ENCODE data around the gene DUSP28.
"Not testable (repeated sequence)": the region's sequence is repeated elsewhere in the genome, so short reads cannot be mapped to it uniquely, and the experiment has no call there.

DUSP28 gene

DNA sequence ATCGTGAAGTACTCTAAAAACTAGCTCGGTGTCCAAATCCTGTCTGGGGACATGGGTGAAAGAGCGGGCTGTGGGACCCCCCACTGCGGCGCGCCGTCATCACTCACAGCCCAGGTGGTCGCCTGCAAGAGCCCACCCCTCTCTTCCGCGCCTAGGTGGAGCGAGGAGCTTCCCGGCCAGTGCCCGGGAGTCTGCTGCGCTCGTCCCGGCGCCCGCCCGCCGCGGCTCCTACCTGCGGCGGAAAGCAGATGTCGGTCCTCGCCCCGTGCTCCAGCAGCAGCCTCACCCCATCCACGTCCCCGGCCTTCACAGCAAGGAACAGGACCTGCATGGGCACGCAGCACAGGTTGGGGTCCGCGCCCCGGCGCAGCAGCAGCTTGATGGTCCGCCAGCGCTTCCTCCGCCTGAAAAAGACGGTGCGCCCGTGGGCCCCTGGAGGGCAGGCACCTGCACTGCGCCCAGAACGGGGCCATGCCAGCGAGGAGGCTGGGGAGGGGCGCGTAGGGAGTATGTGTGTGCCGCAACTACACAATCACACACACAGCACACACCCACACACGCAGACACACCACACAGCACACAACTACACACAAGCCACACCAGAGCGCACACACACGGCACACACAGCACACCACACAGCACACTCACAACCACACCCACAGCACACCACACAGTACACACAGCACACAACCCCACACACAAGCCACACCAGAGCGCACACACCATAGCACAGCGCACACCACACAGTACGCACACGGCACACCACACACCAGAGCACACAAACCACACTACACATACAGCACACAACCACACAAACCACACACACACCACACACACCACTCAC is 39.8 kb upstream of the DUSP28 start:
- Histone ChIP-seq H3K27me3 (ENCODE audit: insufficient read depth, low read length) (peaks cover 44% of the 10 kb centered on the region), H3K9ac (ENCODE audit: low read depth, low read length) (no peak overlapping the region), H3K4me1 (ENCODE audit: insufficient read depth, low read length) (peaks cover 2% of the 10 kb centered on the region; the same call in 1 of the 2 replicates), H3K4me3 (ENCODE audit: low read length) (peak overlapping the region; percentile 56), H3K9me3 (ENCODE audit: insufficient read depth, low read depth, low read length) (peaks cover 28% of the 10 kb centered on the region), H3K27ac (ENCODE audit: low read length) (no peak overlapping the region), H3K36me3 (ENCODE audit: insufficient read depth, low read depth, low read length) (no peaks in the 10 kb centered on the region)

DNA sequence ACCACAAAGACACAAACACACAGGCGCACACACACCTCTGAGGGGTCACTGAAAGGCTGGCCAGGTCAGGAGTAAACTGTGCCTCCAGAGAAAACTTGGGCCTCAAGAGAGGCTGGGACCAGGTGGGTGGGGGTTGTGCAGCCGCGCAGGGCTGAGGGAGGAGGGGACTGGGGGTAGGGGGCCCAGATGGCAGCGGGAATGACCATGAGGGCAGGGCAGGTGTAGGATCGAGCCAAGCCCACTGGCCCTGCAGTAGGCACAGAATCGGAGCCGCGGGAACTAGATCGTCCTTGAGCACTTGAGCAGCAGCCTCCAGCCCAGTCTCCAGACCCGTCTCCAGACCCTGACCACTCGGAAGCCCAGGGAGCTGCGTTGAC is 39.2 kb upstream of the DUSP28 start:
- Histone ChIP-seq H3K27me3 (ENCODE audit: insufficient read depth, low read length) (peaks cover 44% of the 10 kb centered on the region), H3K4me3 (ENCODE audit: low read length) (no peak overlapping the region), H3K27ac (ENCODE audit: low read length) (no peak overlapping the region), H3K36me3 (ENCODE audit: insufficient read depth, low read depth, low read length) (no peaks in the 10 kb centered on the region), H3K4me1 (ENCODE audit: insufficient read depth, low read length) (peaks cover 2% of the 10 kb centered on the region; the same call in 1 of the 2 replicates), H3K9ac (ENCODE audit: low read depth, low read length) (no peak overlapping the region), H3K9me3 (ENCODE audit: insufficient read depth, low read depth, low read length) (peaks cover 34% of the 10 kb centered on the region)

- not testable (repeated sequence) for H3K27ac ChIP-seq (ENCODE audit: low read length); H3K4me3 ChIP-seq (ENCODE audit: low read length); H3K9ac ChIP-seq (ENCODE audit: low read depth, low read length); H3K4me1 ChIP-seq (ENCODE audit: insufficient read depth, low read length); H3K36me3 ChIP-seq (ENCODE audit: insufficient read depth, low read depth, low read length)
- H3K9me3 ChIP-seq (ENCODE audit: insufficient read depth, low read depth, low read length) = peaks cover 43% of the 10 kb centered on the region
- peaks cover 43% of the 10 kb centered on the region for H3K27me3 ChIP-seq (ENCODE audit: insufficient read depth, low read length)
These were observed 38.3 kb upstream of the DUSP28 start for GRCh38 chr2:240521885-240522284.

- Histone ChIP-seq H3K27ac (ENCODE audit: low read length) (no peak overlapping the region), H3K27me3 (ENCODE audit: insufficient read depth, low read length) (peaks cover 38% of the 10 kb centered on the region), H3K4me3 (ENCODE audit: low read length) (no peak overlapping the region), H3K4me1 (ENCODE audit: insufficient read depth, low read length) (peaks cover 2% of the 10 kb centered on the region; the same call in 1 of the 2 replicates), H3K36me3 (ENCODE audit: insufficient read depth, low read depth, low read length) (no peaks in the 10 kb centered on the region), H3K9ac (ENCODE audit: low read depth, low read length) (no peak overlapping the region), H3K9me3 (ENCODE audit: insufficient read depth, low read depth, low read length) (peaks cover 48% of the 10 kb centered on the region)
These were observed 37.8 kb upstream of the DUSP28 start for GRCh38 chr2:240522406-240522805.

DNA sequence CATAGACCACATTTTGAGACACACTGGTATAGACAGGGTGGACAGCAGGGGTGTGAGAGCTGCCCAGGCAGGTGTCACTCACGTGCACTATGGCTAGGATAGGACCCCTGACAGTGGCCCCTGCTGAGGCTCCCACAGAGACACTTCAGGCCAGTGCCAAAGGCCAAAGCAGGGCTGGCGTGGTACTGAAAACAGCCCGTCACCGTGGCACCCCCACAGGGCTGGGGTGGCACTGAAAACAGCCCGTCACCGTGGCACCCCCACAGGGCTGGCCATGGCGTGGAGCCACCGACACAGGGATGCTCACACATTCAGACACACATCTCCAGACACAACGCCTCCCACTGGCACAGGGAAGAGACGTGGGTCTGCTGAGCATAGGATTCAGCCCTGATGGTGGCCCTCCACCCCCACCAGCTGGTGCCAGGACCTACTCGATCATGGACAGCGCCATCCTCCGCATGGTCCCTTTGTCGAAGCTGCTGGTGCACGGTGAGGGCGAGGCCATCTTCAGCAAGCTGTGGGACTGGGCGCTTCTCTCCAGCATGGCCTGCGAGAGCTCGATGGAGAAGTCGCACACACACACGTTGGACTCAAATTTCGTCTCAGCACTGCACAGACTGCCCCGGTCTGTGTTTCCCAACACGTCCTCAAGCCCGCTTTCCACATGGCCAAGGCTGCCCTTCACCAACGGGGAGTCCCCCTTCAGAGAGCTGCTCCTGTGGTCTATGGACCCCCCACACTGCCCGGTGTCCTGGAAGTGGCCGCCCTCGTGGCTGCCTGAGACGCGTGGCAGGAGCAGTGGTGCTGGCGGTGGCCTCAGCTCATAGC is 36.5 kb upstream of the DUSP28 start:
- Histone ChIP-seq H3K36me3 (ENCODE audit: insufficient read depth, low read depth, low read length) (no peaks in the 10 kb centered on the region), H3K4me3 (ENCODE audit: low read length) (no peak overlapping the region), H3K9ac (ENCODE audit: low read depth, low read length) (no peak overlapping the region), H3K4me1 (ENCODE audit: insufficient read depth, low read length) (peaks cover 2% of the 10 kb centered on the region; the same call in 1 of the 2 replicates), H3K27me3 (ENCODE audit: insufficient read depth, low read length) (peaks cover 26% of the 10 kb centered on the region), H3K27ac (ENCODE audit: low read length) (no peak overlapping the region), H3K9me3 (ENCODE audit: insufficient read depth, low read depth, low read length) (peaks cover 49% of the 10 kb centered on the region)

- H3K4me3 ChIP-seq (ENCODE audit: low read length) = no peak overlapping the region
- H3K36me3 ChIP-seq (ENCODE audit: insufficient read depth, low read depth, low read length) = no peaks in the 10 kb centered on the region
- no peak overlapping the region for H3K27ac ChIP-seq (ENCODE audit: low read length)
- H3K9me3 ChIP-seq (ENCODE audit: insufficient read depth, low read depth, low read length) = peaks cover 59% of the 10 kb centered on the region
- H3K4me1 ChIP-seq (ENCODE audit: insufficient read depth, low read length) = no peaks in the 10 kb centered on the region
- H3K9ac ChIP-seq (ENCODE audit: low read depth, low read length) = no peak overlapping the region
- peaks cover 11% of the 10 kb centered on the region for H3K27me3 ChIP-seq (ENCODE audit: insufficient read depth, low read length)
These were observed 35.0 kb upstream of the DUSP28 start for GRCh38 chr2:240524963-240525718.

DNA sequence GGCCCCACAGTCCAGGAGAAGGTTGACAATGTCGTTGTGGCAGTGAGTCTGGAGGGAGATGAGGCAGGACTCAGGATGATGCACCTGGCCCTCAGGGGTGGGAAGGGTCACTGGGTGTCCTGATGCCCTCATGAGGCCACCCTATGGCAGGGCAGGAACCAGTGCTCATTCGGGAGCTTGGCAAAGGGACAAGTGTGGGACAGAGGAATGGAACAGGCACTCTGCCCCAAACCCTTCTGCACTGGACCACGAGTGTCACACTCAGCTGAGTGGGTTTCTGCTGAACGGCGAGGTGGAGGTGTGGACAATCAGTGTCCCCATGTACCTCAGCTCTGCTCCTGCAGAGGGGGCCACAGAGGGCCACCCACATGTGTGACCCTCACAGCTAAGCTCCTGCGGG is 34.4 kb upstream of the DUSP28 start:
- Histone ChIP-seq H3K4me1 (ENCODE audit: insufficient read depth, low read length) (no peaks in the 10 kb centered on the region), H3K36me3 (ENCODE audit: insufficient read depth, low read depth, low read length) (no peaks in the 10 kb centered on the region), H3K9me3 (ENCODE audit: insufficient read depth, low read depth, low read length) (peaks cover 62% of the 10 kb centered on the region)

DNA sequence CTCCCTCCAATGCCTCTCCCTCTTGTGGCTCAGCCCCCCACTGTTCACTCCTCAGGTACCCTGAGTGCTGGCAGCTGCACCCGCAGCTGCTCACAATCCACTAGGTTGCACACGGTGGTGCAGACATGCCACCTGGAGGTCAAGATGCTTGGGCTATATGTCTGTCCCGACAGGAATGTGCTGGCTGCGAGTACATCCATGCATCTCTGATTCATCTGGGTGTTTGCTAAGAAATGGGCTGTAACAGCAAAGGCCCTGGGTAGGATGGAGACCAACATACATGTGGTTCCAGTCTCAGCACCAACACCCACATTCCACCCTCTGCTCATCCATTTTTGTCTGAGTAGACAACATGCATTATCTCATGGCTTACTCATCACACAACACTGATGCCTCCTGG is 33.6 kb upstream of the DUSP28 start:
- Histone ChIP-seq H3K4me1 (ENCODE audit: insufficient read depth, low read length) (no peaks in the 10 kb centered on the region), H3K27me3 (ENCODE audit: insufficient read depth, low read length) (no peaks in the 10 kb centered on the region), H3K36me3 (ENCODE audit: insufficient read depth, low read depth, low read length) (no peaks in the 10 kb centered on the region), H3K9ac (ENCODE audit: low read depth, low read length) (no peak overlapping the region), H3K9me3 (ENCODE audit: insufficient read depth, low read depth, low read length) (peaks cover 69% of the 10 kb centered on the region), H3K27ac (ENCODE audit: low read length) (no peak overlapping the region), H3K4me3 (ENCODE audit: low read length) (no peak overlapping the region)

More for the DNA sequence above, 34.4 kb upstream of the DUSP28 start:
- H3K4me3 ChIP-seq (ENCODE audit: low read length) = no peak overlapping the region
- no peak overlapping the region for H3K27ac ChIP-seq (ENCODE audit: low read length)
- no peak overlapping the region for H3K9ac ChIP-seq (ENCODE audit: low read depth, low read length)
- H3K27me3 ChIP-seq (ENCODE audit: insufficient read depth, low read length) = peaks cover 5% of the 10 kb centered on the region

DNA sequence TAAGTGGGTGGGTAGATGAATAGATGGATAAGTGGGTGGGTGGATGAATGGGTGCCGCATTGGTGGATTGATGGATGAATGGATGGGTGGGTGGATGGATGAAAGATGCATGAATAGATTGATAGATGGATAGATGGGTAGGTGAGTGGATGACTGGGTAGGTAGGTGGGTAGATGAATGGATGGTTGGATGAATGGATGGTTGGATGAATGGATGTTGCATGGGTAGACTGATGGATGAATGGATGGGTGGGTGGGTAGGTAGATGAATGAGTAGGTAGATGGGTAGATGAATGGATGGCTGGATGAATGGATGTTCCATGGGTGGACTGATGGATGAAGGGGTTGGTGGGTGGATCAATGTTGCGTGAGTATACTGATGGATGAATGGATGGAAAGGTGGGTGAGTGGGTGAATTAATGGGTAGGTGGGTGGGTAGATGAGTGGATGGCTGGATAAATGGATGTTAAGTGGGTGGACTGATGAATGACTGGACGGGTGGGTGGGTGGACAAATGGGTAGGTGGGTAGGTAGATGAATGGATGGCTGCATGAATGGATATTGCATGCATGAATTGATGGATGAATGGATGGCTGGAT is 32.9 kb upstream of the DUSP28 start:
- Histone ChIP-seq H3K9ac (ENCODE audit: low read depth, low read length) (no peak overlapping the region), H3K4me3 (ENCODE audit: low read length) (no peak overlapping the region), H3K27me3 (ENCODE audit: insufficient read depth, low read length) (no peaks in the 10 kb centered on the region), H3K27ac (ENCODE audit: low read length) (no peak overlapping the region), H3K4me1 (ENCODE audit: insufficient read depth, low read length) (no peaks in the 10 kb centered on the region), H3K36me3 (ENCODE audit: insufficient read depth, low read depth, low read length) (no peaks in the 10 kb centered on the region), H3K9me3 (ENCODE audit: insufficient read depth, low read depth, low read length) (peaks cover 76% of the 10 kb centered on the region)

DNA sequence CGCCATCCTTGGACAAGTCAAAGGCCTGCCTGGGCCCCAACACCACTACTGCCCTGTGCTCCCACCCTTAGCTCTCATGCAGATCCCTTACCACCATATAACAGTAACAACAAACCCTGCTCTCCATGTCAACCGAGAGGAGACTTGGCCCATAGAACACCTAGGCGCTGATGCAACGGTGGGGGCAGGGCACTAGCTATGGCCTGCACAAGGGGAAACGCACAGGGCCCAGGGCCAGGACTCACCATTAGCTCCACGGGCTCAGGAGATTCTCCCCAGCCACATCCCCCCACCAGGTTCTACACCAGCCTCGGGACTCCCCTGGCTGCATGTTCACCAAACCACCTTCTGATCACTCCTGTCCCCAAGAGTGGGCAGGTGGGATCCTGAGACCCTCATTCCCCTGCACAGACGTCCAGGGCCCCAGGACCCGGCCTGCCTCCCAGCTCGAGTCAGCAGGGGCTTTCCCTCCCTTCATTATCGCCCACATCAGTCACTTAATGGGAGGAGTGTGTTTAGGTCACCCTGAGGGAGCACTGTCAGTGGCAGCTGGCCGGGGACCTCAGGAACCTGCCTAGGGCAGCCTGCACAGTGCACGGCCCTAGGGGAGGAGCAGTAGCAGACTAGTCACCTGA is 31.6 kb upstream of the DUSP28 start:
- Histone ChIP-seq H3K36me3 (ENCODE audit: insufficient read depth, low read depth, low read length) (no peaks in the 10 kb centered on the region), H3K4me3 (ENCODE audit: low read length) (no peak overlapping the region), H3K9me3 (ENCODE audit: insufficient read depth, low read depth, low read length) (peaks cover 75% of the 10 kb centered on the region), H3K4me1 (ENCODE audit: insufficient read depth, low read length) (no peaks in the 10 kb centered on the region), H3K27ac (ENCODE audit: low read length) (no peak overlapping the region), H3K27me3 (ENCODE audit: insufficient read depth, low read length) (no peaks in the 10 kb centered on the region), H3K9ac (ENCODE audit: low read depth, low read length) (no peak overlapping the region)
